ENCODE data around the gene KLHL3.

- TF ChIP-seq CTCF (IDR thresholded peaks at IDR 0.05; ENCODE audit: extremely low read depth in 1 of 2, insufficient read depth in 1 of 2, low read depth in 1 of 2, low read length in 2 of 2) (no peak), POLR2A (IDR thresholded peaks at IDR 0.05; ENCODE audit: low read depth, low read length) (no peak), JUN (IDR thresholded peaks at IDR 0.05; ENCODE audit: borderline replicate concordance, insufficient read depth, insufficient read length, low read depth) (no peak), EZH2 (IDR thresholded peaks at IDR 0.05; ENCODE audit: borderline replicate concordance, low read depth, low read length, severe bottlenecking) (no peak), GATA2 (IDR thresholded peaks at IDR 0.05; ENCODE audit: insufficient read depth, insufficient read length, low read depth, low read length) (no peak)
Observed at GRCh38 chr5:137624786-137625349, 111.0 kb downstream of the KLHL3 start.

All from endothelial cell of umbilical vein (primary cell).